ENCODE measurements around the gene ADGRG7. TPM values are rescaled to one million over a fixed set of nuclear protein-coding genes. Genes with fewer than 3 reads are reported as not detected.

Gene ADGRG7, protein sequence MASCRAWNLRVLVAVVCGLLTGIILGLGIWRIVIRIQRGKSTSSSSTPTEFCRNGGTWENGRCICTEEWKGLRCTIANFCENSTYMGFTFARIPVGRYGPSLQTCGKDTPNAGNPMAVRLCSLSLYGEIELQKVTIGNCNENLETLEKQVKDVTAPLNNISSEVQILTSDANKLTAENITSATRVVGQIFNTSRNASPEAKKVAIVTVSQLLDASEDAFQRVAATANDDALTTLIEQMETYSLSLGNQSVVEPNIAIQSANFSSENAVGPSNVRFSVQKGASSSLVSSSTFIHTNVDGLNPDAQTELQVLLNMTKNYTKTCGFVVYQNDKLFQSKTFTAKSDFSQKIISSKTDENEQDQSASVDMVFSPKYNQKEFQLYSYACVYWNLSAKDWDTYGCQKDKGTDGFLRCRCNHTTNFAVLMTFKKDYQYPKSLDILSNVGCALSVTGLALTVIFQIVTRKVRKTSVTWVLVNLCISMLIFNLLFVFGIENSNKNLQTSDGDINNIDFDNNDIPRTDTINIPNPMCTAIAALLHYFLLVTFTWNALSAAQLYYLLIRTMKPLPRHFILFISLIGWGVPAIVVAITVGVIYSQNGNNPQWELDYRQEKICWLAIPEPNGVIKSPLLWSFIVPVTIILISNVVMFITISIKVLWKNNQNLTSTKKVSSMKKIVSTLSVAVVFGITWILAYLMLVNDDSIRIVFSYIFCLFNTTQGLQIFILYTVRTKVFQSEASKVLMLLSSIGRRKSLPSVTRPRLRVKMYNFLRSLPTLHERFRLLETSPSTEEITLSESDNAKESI
- total RNA-seq = not detected
- polyA plus RNA-seq = 1 to 10 TPM; 1.2 to 7.4 (median 1.4) TPM

DNA sequence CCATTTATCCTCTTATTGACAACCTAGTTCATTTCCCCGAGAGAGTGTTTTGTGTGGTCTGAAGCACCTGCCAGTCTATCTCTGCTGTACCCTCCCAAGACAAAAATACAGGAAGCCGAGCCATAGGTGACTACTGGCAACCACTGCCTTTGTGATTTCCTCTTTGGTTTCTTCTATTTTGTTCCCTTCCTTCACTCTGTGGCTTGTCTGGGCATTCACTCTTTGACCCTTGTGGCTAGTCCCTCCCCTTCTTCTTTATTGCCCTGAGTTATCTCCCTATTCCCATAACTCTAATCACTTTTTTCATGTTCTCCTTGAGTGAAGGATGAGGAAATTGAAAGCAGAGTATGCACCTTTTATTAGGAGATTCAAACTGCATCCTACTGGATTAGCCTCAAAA is at the start of gene ADGRG7:
TSS of gene ADGRG7 (plus strand) at position 297 of the 400 bp plus-strand sequence. CDS start 256 bp downstream, outside the sequence.
- Histone ChIP-seq H3K9me3 (no peaks in the 10 kb centered on the region), H3K4me3 (no peak within 1 kb of the TSS), H3K36me3 (no peaks in the 10 kb centered on the region), H3K4me1 (no peaks in the 10 kb centered on the region), H3K27me3 (no peaks in the 10 kb centered on the region), H3K27ac (no peak within 1 kb of the TSS)
- TF ChIP-seq EP300 (IDR thresholded peaks at IDR 0.05) = no peak
- TF ChIP-seq POLR2AphosphoS5 (IDR thresholded peaks at IDR 0.05) = no peak
- no peak for TF ChIP-seq POLR2A (IDR thresholded peaks at IDR 0.05)
- TF ChIP-seq, protein P1, sequence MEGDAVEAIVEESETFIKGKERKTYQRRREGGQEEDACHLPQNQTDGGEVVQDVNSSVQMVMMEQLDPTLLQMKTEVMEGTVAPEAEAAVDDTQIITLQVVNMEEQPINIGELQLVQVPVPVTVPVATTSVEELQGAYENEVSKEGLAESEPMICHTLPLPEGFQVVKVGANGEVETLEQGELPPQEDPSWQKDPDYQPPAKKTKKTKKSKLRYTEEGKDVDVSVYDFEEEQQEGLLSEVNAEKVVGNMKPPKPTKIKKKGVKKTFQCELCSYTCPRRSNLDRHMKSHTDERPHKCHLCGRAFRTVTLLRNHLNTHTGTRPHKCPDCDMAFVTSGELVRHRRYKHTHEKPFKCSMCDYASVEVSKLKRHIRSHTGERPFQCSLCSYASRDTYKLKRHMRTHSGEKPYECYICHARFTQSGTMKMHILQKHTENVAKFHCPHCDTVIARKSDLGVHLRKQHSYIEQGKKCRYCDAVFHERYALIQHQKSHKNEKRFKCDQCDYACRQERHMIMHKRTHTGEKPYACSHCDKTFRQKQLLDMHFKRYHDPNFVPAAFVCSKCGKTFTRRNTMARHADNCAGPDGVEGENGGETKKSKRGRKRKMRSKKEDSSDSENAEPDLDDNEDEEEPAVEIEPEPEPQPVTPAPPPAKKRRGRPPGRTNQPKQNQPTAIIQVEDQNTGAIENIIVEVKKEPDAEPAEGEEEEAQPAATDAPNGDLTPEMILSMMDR (IDR thresholded peaks at IDR 0.05) = no peak
- no peak for DNase-seq
- intact Hi-C loops (cut with DNase I) = no loop called here
- 7 to 21% methylated on average over 2 of the region's 2 CpGs for WGBS, 2 donors

DNA sequence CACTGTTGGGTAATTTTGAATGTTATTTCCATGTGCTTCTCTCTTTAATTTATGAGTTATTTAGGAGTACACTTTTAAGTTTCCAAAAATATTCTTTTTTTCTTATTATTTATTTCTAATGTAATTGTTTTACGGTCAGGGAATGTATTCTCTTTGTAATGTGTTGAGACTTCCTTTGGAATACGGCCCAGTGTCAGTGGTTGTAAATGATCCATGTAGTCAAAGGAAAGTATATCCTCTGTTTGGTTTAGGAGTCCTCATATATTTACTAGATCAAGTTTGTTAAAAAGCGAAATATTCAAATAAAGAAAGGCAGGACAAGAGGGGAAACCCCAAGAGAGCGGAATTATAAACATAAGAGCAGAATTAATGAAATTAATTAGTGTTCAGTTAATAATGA is 49.0 kb upstream of the ADGRG7 start:
- H3K9me3 ChIP-seq = no peaks in the 10 kb centered on the region
- TF ChIP-seq, protein P1 (IDR thresholded peaks at IDR 0.05) = no peak
- TF ChIP-seq EP300 (IDR thresholded peaks at IDR 0.05) = no peak
- TF ChIP-seq POLR2AphosphoS5 (IDR thresholded peaks at IDR 0.05) = no peak
- TF ChIP-seq POLR2A (IDR thresholded peaks at IDR 0.05) = no peak
- no peak for DNase-seq
- H3K4me1 ChIP-seq = no peaks in the 10 kb centered on the region
- no peaks in the 10 kb centered on the region for H3K27me3 ChIP-seq
- H3K36me3 ChIP-seq = no peaks in the 10 kb centered on the region
- H3K4me3 ChIP-seq = no peak overlapping the region
- H3K27ac ChIP-seq = no peak overlapping the region
- 81% methylated on average over 4 of the region's 4 CpGs for WGBS, 2 donors
- intact Hi-C loops (cut with DNase I) = no loop called here

DNA sequence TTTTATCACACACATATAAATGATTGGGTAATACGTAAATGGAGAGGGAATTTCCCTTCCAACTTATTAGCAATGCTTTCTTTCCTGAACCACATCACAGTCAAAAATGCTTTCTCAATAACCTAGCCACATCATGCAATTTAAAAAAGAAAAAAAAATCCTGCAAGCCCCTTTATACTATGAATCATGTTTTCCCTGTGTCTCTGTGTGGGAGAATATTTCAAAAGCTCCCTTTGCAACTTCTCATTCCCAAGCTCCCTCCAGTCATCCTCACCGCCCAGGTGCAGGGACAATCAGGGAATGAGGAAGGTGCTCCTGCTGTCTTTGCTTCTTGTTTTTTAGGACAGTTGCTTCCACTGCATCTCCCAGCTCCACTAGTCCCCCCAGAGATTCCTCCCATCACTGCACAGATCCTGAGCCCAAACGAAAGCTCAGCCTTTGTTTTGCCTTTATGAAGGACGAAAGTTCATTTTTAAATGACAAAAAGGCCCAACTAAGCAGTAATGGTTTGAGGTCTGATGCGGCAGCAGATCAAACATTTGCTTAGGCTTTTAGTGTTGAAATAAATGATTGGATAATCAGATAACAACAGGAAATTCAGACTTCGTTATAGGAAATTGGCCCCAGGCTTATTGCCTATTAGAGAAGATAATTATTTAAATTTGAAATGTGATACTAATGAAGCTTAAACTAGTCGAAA is 47.8 kb upstream of the ADGRG7 start:
- Histone ChIP-seq H3K4me1 (no peaks in the 10 kb centered on the region), H3K27me3 (no peaks in the 10 kb centered on the region), H3K36me3 (no peaks in the 10 kb centered on the region), H3K4me3 (no peak overlapping the region), H3K9me3 (no peaks in the 10 kb centered on the region), H3K27ac (no peak overlapping the region)
- 80 to 86% methylated on average over 7 of the region's 7 CpGs for WGBS, 2 donors
- intact Hi-C loops (cut with DNase I) = no loop called here
- peak in 1 of 4 donors; percentile 27 for TF ChIP-seq POLR2AphosphoS5 (IDR thresholded peaks at IDR 0.05)
- TF ChIP-seq, protein P1 (IDR thresholded peaks at IDR 0.05) = no peak
- no peak for DNase-seq

DNA sequence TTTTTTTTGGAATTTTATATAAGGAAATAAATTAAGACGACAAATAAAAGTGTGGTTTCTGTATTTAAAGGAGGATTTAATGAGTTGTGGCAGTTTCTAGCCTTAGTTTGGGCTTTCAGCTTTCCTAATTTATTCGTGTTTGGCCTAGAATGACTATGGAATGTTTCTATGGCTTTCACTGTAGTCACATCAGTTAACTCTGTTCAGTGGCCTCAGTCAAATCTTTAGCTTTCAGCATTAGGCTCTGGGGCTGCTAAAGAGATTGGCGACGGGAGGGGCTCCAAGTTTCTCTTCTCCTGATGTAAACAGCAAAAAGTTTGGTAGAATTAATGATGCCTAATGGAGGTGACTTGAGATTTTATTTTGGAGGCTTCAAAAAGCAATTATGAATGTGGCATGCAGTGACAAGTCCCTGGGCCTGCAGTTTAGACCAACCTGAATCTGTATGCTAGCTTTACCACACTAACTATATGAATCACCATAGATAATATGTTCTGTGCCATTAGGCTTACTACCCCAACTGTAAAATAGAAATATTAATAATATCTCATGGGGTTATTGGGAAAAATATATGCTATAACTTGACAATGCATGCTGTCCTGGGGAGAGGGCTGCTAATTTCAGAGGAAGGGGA is 47.1 kb upstream of the ADGRG7 start:
- TF ChIP-seq, protein P1 (IDR thresholded peaks at IDR 0.05) = no peak
- TF ChIP-seq POLR2AphosphoS5 (IDR thresholded peaks at IDR 0.05) = no peak
- no peak for TF ChIP-seq POLR2A (IDR thresholded peaks at IDR 0.05)
- TF ChIP-seq EP300 (IDR thresholded peaks at IDR 0.05) = no peak
- Histone ChIP-seq H3K27me3 (no peaks in the 10 kb centered on the region), H3K9me3 (no peaks in the 10 kb centered on the region), H3K36me3 (no peaks in the 10 kb centered on the region), H3K27ac (no peak overlapping the region), H3K4me1 (no peaks in the 10 kb centered on the region), H3K4me3 (no peak overlapping the region)
- intact Hi-C loops (cut with DNase I) = no loop called here
- 79 to 85% methylated on average over 4 of the region's 4 CpGs for WGBS, 2 donors
- DNase-seq = no peak
